Dedifferentiated amniotic fluid mesenchymal stem cell (primary cell): ENCODE data around the gene BRK1.
"Not testable (repeated sequence)": the region's sequence is repeated elsewhere in the genome, so short reads cannot be mapped to it uniquely, and the experiment has no call there.

Experiments
- DNase-seq: peaks from one replicate; pipeline ENCODE4 v3.0.0-alpha.2; 2016; ENCODE audit errors: extremely low spot score

The BRK1 gene

DNA sequence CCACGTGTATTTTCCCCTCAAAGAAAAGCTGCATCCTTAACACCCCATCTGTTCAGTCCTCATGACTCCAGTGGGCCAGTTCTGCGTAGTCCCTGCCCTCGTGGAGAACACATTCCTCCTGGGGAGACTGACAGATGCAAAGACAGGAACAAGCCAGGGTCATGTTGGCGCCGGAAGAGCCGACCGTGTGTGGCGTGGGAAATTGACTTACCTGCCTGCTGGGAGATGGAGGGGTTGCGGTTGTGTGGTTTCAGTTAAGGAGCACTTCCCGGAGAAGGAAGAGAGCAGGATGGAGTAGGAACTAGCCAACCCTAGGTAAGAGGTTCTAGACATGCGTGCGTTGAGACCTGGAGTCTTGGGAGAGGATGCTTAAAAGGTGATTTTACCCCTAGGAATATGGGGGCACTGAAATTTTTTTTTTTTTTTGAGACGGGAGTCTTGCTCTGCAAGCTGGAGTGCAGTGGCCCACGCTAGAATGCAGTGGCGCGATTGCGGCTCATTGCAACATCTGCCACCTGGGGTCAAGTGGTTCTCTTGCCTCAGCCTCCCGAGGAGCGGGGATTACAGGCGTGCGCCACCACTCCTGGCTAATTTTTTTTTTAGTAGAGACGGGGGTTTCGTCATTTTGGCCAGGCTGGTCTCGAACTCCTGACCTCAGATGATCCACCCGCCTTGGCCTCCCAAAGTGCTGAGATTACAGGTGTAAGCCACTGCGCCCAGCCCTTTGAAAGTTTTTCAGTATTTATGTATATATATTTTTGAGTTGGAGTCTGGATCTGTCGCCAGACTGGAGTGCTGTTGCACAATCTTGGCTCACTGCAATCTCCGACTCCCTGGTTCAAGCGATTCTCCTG is 27.5 kb downstream of the BRK1 start:
- no peak for DNase-seq

DNA sequence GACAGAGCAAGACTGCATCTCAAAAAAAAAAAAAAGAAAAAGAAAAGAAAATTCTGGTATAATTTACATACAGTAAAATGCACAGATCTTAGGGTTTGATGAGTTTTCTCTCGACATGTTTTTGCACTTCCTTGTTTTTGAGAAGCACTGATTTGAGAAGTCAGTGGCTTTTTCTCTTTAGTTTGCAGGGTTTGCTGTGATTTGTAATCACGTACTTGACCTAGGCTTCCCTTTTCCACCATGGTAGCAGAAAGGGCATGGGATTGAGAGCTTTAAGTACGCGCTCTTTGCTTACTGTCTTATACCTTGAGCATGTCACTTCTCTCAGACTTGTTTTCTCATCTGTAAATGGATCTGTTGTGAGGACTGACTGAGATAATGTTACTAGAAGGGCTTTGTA is 30.2 kb downstream of the BRK1 start:
- no peak for DNase-seq

DNA sequence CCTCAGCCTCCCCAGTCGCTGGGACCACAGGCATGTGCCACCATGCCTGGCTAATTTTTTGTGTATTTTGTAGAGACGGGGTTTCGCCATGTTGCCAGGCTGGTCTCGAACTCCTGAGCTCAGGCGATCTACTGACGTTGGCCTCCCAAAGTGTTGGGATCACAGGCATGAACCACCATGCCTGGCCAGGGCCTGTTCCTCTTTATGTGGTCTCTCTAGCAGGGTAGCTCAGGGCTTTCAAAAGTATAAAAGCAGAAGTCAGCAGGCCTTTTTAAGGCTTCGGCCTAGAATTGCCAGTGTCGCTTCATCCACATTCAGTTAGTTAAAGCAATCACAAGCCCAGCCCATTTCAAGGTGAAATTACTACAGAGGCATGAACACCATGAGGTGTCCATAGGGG is 33.8 kb downstream of the BRK1 start:
- DNase-seq: no peak

- no peak for DNase-seq
These were observed 35.5 kb downstream of the BRK1 start for GRCh38 chr3:10150987-10151386.

DNA sequence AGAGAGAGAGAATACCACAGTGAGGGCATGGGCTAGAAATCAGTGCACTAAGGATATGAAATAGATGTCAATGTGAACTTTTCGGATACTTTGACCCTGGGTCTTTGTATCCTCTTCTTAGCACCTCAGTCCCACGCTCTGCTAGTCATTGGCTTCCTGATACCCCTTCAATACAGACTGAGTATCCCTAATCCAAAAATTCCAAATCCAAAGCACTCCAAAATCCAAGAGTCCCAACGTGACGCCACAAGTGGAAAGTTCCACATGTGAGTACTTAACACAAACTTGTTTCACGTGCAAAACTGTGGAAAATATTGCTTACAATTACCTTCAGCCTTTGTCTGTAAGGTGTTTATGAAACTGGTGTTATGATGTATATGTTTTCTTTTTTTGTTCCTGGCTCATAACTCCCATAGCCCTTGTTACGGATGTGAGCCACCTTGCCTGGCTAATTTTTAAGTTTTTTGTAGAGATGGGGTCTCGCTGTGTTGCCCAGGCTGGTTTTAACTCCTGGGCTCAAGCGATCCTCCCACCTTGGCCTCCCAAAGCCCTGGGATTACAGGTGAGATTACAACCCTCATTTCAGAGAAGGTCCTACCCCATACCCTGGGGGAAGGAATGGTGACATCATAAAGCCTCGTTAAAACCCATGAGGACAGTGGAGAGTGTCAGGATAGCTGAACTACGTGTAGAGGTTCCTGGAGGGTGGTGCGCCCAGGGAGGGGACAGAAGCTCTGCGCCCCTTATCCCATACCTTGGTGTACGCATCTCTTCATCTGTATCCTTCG is 39.1 kb downstream of the BRK1 start:
- DNase-seq: no peak

GRCh38 chr3:10155123-10155472 is 39.6 kb downstream of the BRK1 start:
- no peak for DNase-seq

DNA sequence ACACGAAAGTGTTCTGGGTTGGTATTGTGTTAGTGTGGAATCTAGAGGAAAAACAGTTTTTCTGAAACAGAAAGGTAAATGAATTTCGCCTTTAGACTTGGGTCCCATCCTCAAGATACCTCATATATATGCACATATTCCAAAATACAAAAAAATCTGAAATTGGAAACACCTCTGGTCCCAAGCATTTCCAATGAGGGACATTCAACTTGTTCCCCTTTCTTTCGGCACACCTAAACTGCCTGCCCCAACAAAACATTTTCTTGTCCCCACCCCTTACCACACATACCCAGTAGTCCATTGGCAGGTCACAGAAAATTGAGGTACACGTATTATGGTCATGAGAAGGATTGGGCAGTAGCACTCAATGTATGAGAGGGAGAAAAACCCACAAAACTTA is 40.2 kb downstream of the BRK1 start:
- no peak for DNase-seq

DNA sequence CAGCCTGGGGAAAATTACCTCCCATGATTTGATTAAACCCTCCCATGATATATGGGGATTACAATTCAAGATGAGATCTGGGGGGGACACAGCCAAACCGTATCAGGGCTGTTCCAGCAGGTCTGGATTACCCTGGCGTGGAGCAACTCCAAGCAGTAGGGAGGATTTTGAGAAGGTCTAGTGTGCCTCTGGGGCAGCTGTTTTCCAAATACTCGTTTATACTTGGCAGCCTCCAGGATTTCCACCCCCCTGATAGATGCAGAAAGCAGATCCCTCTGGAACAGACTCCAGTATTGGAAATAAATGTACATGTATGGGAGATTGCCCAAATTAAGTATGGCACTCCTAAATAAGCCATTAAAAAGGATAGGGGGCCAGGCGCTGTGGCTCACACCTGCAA is 41.6 kb downstream of the BRK1 start:
- no peak for DNase-seq

DNA sequence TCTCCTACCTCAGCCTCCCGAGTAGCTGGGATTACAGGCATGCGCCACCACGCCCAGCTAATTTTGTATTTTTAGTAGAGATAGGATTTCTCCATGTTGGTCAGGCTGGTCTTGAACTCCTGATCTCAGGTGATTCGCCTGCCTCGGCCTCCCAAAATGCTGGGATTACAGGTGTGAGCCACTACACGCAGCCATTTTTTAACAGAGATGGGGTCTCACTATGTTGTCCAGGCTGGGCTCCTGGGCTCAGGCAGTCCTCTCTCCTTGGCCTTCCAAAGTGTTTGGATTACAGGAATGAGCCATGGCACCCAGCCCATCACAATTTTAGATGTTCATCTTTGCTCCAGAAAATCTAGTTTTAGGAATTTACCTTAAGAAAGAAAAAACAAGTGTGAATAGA is 43.1 kb downstream of the BRK1 start:
- not testable (repeated sequence) for DNase-seq

- DNase-seq: no peak
These were observed 44.9 kb downstream of the BRK1 start for GRCh38 chr3:10160346-10160745.

- DNase-seq: no peak
These were observed 45.5 kb downstream of the BRK1 start for GRCh38 chr3:10160925-10161324.

DNA sequence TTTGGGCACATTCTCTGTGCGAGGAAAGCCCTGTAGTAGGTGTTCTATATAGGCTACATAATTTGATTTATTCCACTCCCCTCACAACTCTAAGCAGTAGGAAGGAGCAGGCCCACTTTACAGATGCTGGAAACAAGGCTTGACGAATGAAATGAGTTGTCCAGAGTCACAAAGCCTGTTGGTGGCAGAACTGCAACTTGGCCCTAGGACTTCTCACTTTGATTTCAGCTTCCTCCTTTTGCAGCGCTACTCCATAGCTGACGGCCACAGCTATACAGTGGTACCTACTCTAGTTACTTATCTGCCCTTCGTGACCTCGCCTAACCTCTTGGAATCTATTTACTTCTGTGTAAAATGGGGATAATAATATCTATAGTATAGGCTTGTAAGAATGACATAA is 46.7 kb downstream of the BRK1 start:
- DNase-seq: no peak

- DNase-seq: not testable (repeated sequence)
These were observed 48.7 kb downstream of the BRK1 start for GRCh38 chr3:10164201-10164545.

- DNase-seq: peak; percentile 45
These were observed 49.3 kb downstream of the BRK1 start, which contains the start of gene IRAK2 for GRCh38 chr3:10164546-10165393. IRAK2 (plus strand) TSS chr3:10164919; CDS start chr3:10164955, 36 bp downstream.

DNA sequence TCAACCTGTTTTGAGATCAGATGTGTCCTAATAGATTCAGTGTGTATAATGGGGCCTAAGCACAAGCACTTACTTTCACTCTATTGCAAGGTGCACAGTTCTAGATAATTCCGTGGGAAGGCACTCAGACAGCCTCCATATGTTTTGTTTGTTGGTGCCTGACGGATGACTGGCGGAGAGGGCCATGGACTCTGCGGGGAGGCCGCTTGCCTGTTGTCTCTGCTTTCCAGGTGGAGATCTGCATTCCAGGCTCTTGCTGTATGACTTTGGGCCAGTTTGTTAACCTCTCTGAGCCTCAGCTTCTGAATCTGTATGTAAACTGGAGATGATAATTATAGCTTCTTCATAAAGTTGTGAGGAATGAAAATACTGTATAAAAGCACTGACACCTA is 50.7 kb downstream of the BRK1 start:
- no peak for DNase-seq

GRCh38 chr3:10169000-10169496 is 53.6 kb downstream of the BRK1 start:
- no peak for DNase-seq

GRCh38 chr3:10170915-10171478 is 55.5 kb downstream of the BRK1 start:
- no peak for DNase-seq

GRCh38 chr3:10173095-10173925 is 57.8 kb downstream of the BRK1 start:
- no peak for DNase-seq

- peak; percentile 80 for DNase-seq
These were observed 58.5 kb downstream of the BRK1 start for GRCh38 chr3:10173926-10174435.

GRCh38 chr3:10175334-10175733 is 59.9 kb downstream of the BRK1 start:
- not testable (repeated sequence) for DNase-seq

GRCh38 chr3:10176150-10176549 is 60.7 kb downstream of the BRK1 start:
- DNase-seq: not testable (repeated sequence)
